Measurements from ENCODE around the gene IGFBP5. TPM values are rescaled to one million over a fixed set of nuclear protein-coding genes. Genes with fewer than 3 reads are reported as not detected.
A peak's percentile ranks its signal among the peaks of the same experiment; 100 is the strongest.

IGFBP5 gene
- polyA plus RNA-seq, 1 experiment = 3,867 TPM

GRCh38 chr2:216710551-216711301 is 15.4 kb upstream of the IGFBP5 start:
- POLR2A ChIA-PET = interaction anchor here (0.6 to 1.0 kb wide), 3 partner anchors 16 to 64 kb away, joined by 3 to 8 read pairs (median 6); partner anchors contain the start of gene IGFBP5
- Histone ChIP-seq H3K9me3 (ENCODE audit: control insufficient read depth, insufficient read depth, low read length) (no peaks in the 10 kb centered on the region), H3K4me3 (ENCODE audit: low read depth, low read length) (no peak overlapping the region), H3K27ac (ENCODE audit: low read depth, low read length) (peak overlapping the region; percentile 52), H3K27me3 (ENCODE audit: control insufficient read depth, insufficient read depth, low read length) (peaks cover 3% of the 10 kb centered on the region)
- TF ChIP-seq CTCF (IDR thresholded peaks at IDR 0.05; ENCODE audit: low read depth, low read length) = no peak
- CTCF ChIA-PET = no interaction called here
- DNase-seq (ENCODE audit: low read depth, low spot score) = no peak

GRCh38 chr2:216702756-216703155 is 7.4 kb upstream of the IGFBP5 start:
- no peak for TF ChIP-seq CTCF (IDR thresholded peaks at IDR 0.05; ENCODE audit: low read depth, low read length)
- H3K9me3 ChIP-seq (ENCODE audit: control insufficient read depth, insufficient read depth, low read length) = no peaks in the 10 kb centered on the region
- H3K27me3 ChIP-seq (ENCODE audit: control insufficient read depth, insufficient read depth, low read length) = peaks cover 2% of the 10 kb centered on the region
- H3K4me3 ChIP-seq (ENCODE audit: low read depth, low read length) = no peak overlapping the region
- H3K27ac ChIP-seq (ENCODE audit: low read depth, low read length) = no peak overlapping the region
- ChIA-PET CTCF (interaction anchor here (1.8 kb wide), 1 partner anchor 523 kb away, joined by 5 read pairs; no protein-coding TSS in a partner anchor), POLR2A (no interaction called here)
- no peak for DNase-seq (ENCODE audit: low read depth, low spot score)

- Histone ChIP-seq H3K27ac (ENCODE audit: low read depth, low read length) (no peak overlapping the region), H3K27me3 (ENCODE audit: control insufficient read depth, insufficient read depth, low read length) (no peaks in the 10 kb centered on the region), H3K9me3 (ENCODE audit: control insufficient read depth, insufficient read depth, low read length) (no peaks in the 10 kb centered on the region), H3K4me3 (ENCODE audit: low read depth, low read length) (no peak overlapping the region)
- DNase-seq (ENCODE audit: low read depth, low spot score) = no peak
- TF ChIP-seq CTCF (IDR thresholded peaks at IDR 0.05; ENCODE audit: low read depth, low read length) = no peak
- ChIA-PET POLR2A (no interaction called here), CTCF (interaction anchor here (0.6 to 1.8 kb wide), 4 partner anchors 524 to 1011 kb away, joined by 3 to 5 read pairs (median 4); no protein-coding TSS in a partner anchor)
Observed at GRCh38 chr2:216701544-216701943, 6.2 kb upstream of the IGFBP5 start.

GRCh38 chr2:216700781-216701180 is 5.4 kb upstream of the IGFBP5 start:
- no peak overlapping the region for H3K27ac ChIP-seq (ENCODE audit: low read depth, low read length)
- no peak for TF ChIP-seq CTCF (IDR thresholded peaks at IDR 0.05; ENCODE audit: low read depth, low read length)
- no peaks in the 10 kb centered on the region for H3K9me3 ChIP-seq (ENCODE audit: control insufficient read depth, insufficient read depth, low read length)
- H3K27me3 ChIP-seq (ENCODE audit: control insufficient read depth, insufficient read depth, low read length) = no peaks in the 10 kb centered on the region
- no peak for DNase-seq (ENCODE audit: low read depth, low spot score)
- ChIA-PET CTCF (interaction anchor here (1.2 to 1.8 kb wide), 5 partner anchors 158 to 1012 kb away, joined by 3 to 10 read pairs (median 4); no protein-coding TSS in a partner anchor), POLR2A (no interaction called here)
- H3K4me3 ChIP-seq (ENCODE audit: low read depth, low read length) = no peak overlapping the region

GRCh38 chr2:216700088-216700567 is 4.8 kb upstream of the IGFBP5 start:
- H3K9me3 ChIP-seq (ENCODE audit: control insufficient read depth, insufficient read depth, low read length) = no peaks in the 10 kb centered on the region
- CTCF ChIA-PET = interaction anchor here (0.8 to 1.8 kb wide), 7 partner anchors 8 to 1013 kb away, joined by 3 to 10 read pairs (median 3); no protein-coding TSS in a partner anchor
- no peaks in the 10 kb centered on the region for H3K27me3 ChIP-seq (ENCODE audit: control insufficient read depth, insufficient read depth, low read length)
- H3K4me3 ChIP-seq (ENCODE audit: low read depth, low read length) = no peak overlapping the region
- TF ChIP-seq CTCF (IDR thresholded peaks at IDR 0.05; ENCODE audit: low read depth, low read length) = no peak
- no peak for DNase-seq (ENCODE audit: low read depth, low spot score)
- no peak overlapping the region for H3K27ac ChIP-seq (ENCODE audit: low read depth, low read length)
- POLR2A ChIA-PET = no interaction called here
